ENCODE results near the gene RALGDS.
A peak's percentile ranks its signal among the peaks of the same experiment; 100 is the strongest.

Gene RALGDS

DNA sequence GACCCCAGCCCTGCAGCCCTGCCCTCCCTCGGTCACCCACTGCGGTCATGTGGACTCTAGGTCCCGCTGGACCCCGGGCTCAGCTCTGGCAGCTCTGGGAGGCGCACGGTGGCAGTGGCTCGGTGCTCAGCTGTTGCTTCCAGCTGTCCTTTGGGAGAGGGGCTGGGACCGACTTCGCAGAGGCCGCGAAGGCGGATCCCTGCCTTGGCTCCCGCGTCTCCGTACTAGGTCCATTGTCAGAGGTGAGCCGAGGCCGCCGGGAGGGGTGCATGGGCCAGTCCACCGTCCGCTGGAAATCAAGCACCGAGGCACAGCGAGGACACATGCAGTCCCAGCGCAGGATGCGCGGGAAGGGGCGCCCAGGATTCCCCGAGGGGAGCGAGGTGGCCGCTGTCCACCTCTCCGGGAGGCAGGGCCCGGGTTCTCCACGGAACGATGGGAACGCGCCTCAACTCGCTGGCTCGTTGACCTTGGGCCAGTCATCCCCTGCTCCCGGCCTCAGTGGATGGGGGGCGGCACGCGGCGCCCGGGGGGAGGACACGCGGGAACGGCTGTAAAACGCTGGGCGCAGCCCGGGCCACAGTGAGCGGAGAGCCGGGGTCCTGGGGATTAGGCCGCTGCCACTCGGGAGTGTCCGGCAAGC lies 41.9 kb upstream of the RALGDS start:
- Histone ChIP-seq H3K4me3 (ENCODE audit: low read length) (peak overlapping the region; percentile 68), H3K9ac (ENCODE audit: low read length) (peak overlapping the region; percentile 12), H3K36me3 (ENCODE audit: control insufficient read depth, low read depth, low read length) (no peaks in the 10 kb centered on the region), H3K27me3 (ENCODE audit: control insufficient read depth, insufficient read depth, low read length) (peaks cover 20% of the 10 kb centered on the region), H3K27ac (ENCODE audit: low read length) (no peak overlapping the region), H3K4me1 (ENCODE audit: control insufficient read depth, low read depth, low read length) (no peaks in the 10 kb centered on the region), H3K9me3 (ENCODE audit: control insufficient read depth, low read depth, low read length) (no peaks in the 10 kb centered on the region)

DNA sequence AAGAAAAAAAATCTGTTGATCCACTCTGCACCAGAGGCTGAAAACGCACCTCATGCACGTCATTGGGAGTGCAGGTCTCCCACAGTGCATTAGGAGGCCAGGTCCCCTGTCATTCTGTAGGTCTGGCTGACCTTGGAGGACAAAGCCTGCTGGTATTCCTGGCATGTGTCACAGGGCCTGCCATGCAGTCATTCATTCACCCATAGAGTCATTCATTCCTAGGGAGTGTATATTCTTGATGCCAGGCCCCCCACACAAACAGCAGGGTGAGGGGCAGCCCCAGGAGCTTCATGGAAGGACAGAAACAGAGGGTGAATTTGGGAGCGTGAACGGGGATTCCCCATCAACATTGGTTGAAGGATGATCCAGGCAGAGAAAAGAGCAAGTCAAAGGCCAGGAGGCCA lies 40.5 kb upstream of the RALGDS start:
- no peaks in the 10 kb centered on the region for H3K4me1 ChIP-seq (ENCODE audit: control insufficient read depth, low read depth, low read length)
- H3K27ac ChIP-seq (ENCODE audit: low read length), result no peak overlapping the region
- H3K9me3 ChIP-seq (ENCODE audit: control insufficient read depth, low read depth, low read length), result no peaks in the 10 kb centered on the region
- no peak overlapping the region for H3K9ac ChIP-seq (ENCODE audit: low read length)
- no peaks in the 10 kb centered on the region for H3K36me3 ChIP-seq (ENCODE audit: control insufficient read depth, low read depth, low read length)
- H3K27me3 ChIP-seq (ENCODE audit: control insufficient read depth, insufficient read depth, low read length), result peaks cover 20% of the 10 kb centered on the region
- H3K4me3 ChIP-seq (ENCODE audit: low read length), result no peak overlapping the region

DNA sequence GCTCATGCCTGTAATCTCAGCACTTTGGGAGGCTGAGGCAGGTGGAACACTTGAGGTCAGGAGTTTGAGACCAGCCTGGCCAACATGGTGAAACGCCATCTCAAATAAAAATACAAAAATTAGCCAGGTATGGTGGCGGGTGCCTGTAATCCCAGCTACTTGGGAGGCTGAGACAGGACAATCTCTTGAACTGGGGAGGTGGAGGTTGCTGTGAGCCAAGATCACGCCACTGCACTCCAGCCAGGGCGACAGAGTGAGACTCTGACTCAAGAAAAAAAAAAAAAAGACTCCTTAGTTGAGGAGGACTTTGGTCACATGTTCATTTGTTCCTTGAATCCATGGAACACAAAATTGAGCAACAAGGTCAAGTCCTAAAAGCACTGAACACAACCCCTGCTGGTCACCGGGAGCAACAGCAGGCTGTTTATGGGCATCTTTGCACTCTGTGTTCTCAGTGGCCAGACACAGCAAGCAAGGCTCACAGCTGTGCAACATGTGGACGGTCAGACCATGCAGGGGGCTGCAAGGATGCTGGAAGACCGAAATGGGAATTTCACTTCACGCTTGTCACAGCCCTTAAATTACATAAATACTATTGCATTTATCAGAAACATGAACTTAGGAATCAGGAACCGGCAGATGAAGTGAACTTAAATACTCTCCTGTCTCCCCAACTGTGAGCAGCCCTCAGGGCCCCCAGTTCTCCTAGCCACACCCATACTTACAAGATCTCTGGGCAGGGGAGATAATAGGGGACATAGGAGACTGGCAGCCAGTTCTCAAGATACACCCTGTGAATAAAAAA lies 39.9 kb upstream of the RALGDS start:
- Histone ChIP-seq H3K27ac (ENCODE audit: low read length) (no peak overlapping the region), H3K36me3 (ENCODE audit: control insufficient read depth, low read depth, low read length) (no peaks in the 10 kb centered on the region), H3K4me3 (ENCODE audit: low read length) (no peak overlapping the region), H3K9me3 (ENCODE audit: control insufficient read depth, low read depth, low read length) (no peaks in the 10 kb centered on the region), H3K27me3 (ENCODE audit: control insufficient read depth, insufficient read depth, low read length) (peaks cover 20% of the 10 kb centered on the region), H3K4me1 (ENCODE audit: control insufficient read depth, low read depth, low read length) (no peaks in the 10 kb centered on the region), H3K9ac (ENCODE audit: low read length) (no peak overlapping the region)

DNA sequence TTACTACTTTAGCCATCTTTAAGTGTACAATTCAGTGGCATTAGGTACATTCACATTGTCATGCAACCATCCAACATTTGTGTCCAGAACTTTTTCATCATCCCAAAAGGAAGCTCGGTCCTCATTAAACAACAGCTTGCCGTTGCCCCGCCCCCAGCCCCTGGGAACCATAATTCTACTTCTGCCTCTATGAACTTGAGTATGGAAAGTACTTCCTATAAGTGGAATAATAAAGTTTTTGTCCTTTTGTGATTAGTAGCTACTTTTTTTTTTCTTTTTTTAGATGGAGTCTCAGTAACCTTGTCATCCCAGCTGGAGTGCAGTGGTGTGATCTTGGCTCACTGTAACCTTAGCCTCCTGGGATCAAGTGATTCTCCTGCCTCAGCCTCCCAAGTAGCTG lies 37.7 kb upstream of the RALGDS start:
- Histone ChIP-seq H3K9me3 (ENCODE audit: control insufficient read depth, low read depth, low read length) (no peaks in the 10 kb centered on the region), H3K4me3 (ENCODE audit: low read length) (no peak overlapping the region), H3K36me3 (ENCODE audit: control insufficient read depth, low read depth, low read length) (peaks cover 3% of the 10 kb centered on the region), H3K27me3 (ENCODE audit: control insufficient read depth, insufficient read depth, low read length) (peaks cover 13% of the 10 kb centered on the region), H3K9ac (ENCODE audit: low read length) (no peak overlapping the region), H3K4me1 (ENCODE audit: control insufficient read depth, low read depth, low read length) (no peaks in the 10 kb centered on the region), H3K27ac (ENCODE audit: low read length) (no peak overlapping the region)

DNA sequence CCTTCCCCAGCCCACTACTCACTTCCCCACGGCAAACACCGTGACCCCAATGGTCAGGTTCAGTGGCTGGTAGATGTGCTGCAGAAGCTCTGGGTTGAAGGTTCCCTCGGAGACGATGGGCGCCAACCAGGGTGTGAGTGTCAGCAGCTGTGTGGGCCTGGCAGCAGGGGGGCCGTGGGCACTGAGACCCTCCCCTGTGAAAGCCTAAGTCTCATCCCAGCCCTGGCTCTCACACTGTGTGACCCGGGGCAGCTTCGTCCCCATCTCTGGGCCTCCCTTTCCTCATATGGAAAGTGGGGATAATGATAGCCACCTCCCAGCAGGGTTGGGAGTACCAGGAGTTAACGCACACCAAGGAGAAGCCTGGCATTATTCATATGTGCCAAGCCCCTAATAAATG lies 34.1 kb upstream of the RALGDS start:
- Histone ChIP-seq H3K36me3 (ENCODE audit: control insufficient read depth, low read depth, low read length) (peaks cover 3% of the 10 kb centered on the region), H3K9ac (ENCODE audit: low read length) (no peak overlapping the region), H3K4me1 (ENCODE audit: control insufficient read depth, low read depth, low read length) (no peaks in the 10 kb centered on the region), H3K27me3 (ENCODE audit: control insufficient read depth, insufficient read depth, low read length) (no peaks in the 10 kb centered on the region), H3K27ac (ENCODE audit: low read length) (no peak overlapping the region), H3K9me3 (ENCODE audit: control insufficient read depth, low read depth, low read length) (no peaks in the 10 kb centered on the region), H3K4me3 (ENCODE audit: low read length) (no peak overlapping the region)

DNA sequence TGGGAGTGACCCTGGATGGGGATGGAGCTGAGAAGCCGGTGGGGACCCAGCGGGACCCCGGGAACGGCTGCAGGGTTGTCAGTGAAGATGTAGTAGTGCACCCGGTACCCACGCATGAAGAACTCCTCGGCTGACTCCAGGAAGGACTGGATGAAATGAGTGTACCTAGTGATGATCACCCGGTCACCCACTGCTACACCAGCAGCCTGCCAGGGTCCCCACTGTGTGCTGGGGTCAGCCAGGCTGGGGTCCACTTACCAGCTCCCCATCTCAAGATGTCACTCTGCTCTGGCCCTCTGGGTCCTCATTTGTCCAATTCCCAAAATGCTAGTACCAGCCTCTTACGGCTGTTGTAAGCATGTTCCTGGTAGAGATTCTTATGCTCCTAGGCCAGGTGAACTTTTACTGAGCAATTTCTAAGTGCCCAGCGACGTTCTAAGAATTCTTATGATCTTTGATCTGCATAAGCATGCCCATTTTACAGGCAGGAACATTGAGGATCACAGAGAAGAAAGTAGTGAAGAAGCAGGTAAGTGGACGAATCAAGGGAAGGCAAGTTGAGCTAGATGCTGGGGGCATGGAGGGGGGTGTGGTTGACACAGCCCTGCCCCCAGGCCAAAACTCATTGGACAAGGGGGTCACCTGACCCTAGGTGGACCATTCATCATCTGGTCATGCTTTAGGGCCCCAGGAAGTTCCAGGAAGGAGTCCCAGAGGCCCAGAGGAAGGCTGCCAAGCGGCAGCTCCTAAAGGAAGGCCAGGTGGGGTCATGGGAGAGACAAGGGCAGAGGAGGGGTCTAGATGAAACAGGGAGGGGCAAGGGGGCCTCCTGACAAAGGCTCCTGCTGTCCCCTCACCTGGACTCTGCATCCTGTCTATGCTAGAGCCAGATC lies 33.3 kb upstream of the RALGDS start:
- no peak overlapping the region for H3K27ac ChIP-seq (ENCODE audit: low read length)
- peaks cover 3% of the 10 kb centered on the region for H3K36me3 ChIP-seq (ENCODE audit: control insufficient read depth, low read depth, low read length)

DNA sequence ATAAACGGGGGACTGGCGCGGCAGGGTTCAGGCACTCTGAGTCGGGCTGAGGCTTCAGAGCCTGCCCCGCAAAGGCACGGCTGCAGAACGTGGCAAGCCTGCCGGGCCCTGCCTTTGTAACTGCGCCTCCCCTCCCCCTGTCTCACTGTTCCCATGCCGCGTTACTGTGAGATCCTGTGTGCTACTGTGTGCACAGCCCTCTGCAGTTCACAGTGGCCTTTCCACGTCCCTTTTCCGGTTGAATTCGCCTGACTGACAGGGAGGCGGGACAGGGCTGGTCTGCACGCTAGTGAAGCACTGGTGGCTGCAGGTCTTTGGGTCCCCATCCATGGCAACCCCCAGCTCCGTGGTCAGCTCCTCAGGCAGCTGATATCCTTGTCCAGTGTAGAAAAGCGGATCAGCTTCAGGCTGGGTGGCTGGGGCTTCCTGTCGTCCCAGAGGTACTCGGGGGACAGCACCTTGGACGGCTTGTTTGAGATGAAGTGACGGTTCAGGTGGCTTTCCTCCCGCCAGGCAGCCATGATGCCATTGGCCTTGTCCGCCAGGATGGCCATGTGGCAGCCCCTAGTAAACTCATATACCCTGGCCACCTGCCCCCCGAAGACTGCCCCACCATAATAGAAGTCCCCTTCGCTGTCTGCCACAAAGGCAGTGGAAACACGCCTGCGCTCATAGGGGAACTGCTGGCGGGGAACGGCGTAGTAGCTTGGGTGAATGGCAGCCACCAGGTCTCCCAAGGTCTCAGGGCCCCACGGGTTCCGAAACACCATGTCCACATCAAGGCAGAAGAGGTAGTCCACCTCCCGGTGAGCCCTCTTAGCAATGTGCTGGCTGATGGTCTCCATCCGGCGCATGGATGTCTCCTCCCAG lies 32.4 kb upstream of the RALGDS start:
- H3K9me3 ChIP-seq (ENCODE audit: control insufficient read depth, low read depth, low read length), result no peaks in the 10 kb centered on the region
- H3K4me3 ChIP-seq (ENCODE audit: low read length), result no peak overlapping the region
- H3K27ac ChIP-seq (ENCODE audit: low read length), result no peak overlapping the region
- H3K27me3 ChIP-seq (ENCODE audit: control insufficient read depth, insufficient read depth, low read length), result no peaks in the 10 kb centered on the region
- peaks cover 3% of the 10 kb centered on the region for H3K36me3 ChIP-seq (ENCODE audit: control insufficient read depth, low read depth, low read length)
- H3K9ac ChIP-seq (ENCODE audit: low read length), result no peak overlapping the region
- H3K4me1 ChIP-seq (ENCODE audit: control insufficient read depth, low read depth, low read length), result no peaks in the 10 kb centered on the region

More for the DNA sequence above, 33.3 kb upstream of the RALGDS start:
- H3K9me3 ChIP-seq (ENCODE audit: control insufficient read depth, low read depth, low read length), result no peaks in the 10 kb centered on the region
- no peaks in the 10 kb centered on the region for H3K27me3 ChIP-seq (ENCODE audit: control insufficient read depth, insufficient read depth, low read length)
- no peaks in the 10 kb centered on the region for H3K4me1 ChIP-seq (ENCODE audit: control insufficient read depth, low read depth, low read length)
- H3K9ac ChIP-seq (ENCODE audit: low read length), result no peak overlapping the region
- no peak overlapping the region for H3K4me3 ChIP-seq (ENCODE audit: low read length)

DNA sequence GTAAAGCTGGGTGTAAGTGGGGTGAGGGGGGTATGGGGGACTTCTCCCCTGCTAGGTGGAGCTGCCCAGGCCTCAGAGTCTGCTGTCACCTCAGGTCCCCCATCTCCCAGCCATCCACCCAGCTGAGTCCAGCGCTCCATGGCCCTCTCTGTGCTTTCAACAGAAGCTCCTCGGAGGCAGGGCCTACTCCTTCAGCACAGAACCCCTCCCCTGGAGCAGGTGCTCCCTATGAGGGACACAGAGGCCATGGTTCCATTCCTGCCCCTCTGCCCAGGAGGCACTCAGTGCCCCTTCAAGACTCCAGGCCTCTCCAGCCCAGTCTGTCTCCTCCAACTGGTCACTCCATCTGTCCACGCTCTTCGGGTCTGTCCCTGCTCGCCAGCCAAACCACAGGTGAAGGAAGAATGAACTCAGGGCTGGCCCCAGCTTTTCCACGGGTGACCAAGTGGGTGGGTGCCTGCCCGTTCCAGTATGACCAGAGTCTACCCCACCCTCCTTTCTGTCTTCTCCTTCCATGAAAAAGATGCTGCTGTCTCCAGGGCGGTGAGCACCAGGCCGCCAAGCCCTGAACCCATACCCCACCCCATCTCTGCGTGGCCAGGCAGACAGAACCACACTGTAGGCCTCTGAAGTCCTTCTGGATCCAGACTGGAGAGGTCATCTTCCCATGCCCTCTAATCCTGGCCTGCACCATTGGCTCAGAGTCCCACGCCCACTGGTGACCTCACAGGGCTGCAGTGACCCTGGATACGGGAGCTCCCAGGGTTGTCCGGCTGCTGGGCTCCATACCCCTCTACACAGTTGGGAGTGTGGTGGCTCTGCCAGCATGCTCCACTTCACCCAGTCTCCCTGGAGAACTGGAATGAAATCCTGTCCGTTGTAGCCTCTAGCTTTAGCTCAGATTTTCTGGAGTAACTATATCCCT lies 30.8 kb upstream of the RALGDS start:
- Histone ChIP-seq H3K4me1 (ENCODE audit: control insufficient read depth, low read depth, low read length) (peaks cover 8% of the 10 kb centered on the region), H3K27me3 (ENCODE audit: control insufficient read depth, insufficient read depth, low read length) (peaks cover 8% of the 10 kb centered on the region), H3K9ac (ENCODE audit: low read length) (no peak overlapping the region), H3K36me3 (ENCODE audit: control insufficient read depth, low read depth, low read length) (peaks cover 3% of the 10 kb centered on the region), H3K4me3 (ENCODE audit: low read length) (no peak overlapping the region), H3K27ac (ENCODE audit: low read length) (no peak overlapping the region), H3K9me3 (ENCODE audit: control insufficient read depth, low read depth, low read length) (no peaks in the 10 kb centered on the region)

DNA sequence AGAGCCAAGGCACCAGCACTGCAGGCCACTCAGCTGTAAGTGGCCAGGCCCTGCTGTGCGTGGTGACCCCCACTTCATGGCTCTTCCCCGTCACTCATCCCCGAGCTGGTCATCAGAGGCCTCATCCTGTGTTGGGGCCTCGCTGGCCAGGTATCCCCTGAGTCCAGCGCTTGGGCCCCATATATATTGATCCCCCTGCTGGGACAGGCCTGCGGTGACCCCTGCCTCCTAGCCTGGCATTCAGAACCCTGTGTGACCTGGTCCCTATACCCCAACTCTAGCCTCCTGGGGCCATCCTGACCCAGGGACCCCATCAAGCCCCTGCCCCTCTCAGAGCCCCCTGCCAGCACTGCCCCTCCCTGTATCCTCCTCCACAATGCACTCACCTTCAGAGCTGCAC lies 30.0 kb upstream of the RALGDS start:
- H3K9ac ChIP-seq (ENCODE audit: low read length), result no peak overlapping the region
- peaks cover 8% of the 10 kb centered on the region for H3K27me3 ChIP-seq (ENCODE audit: control insufficient read depth, insufficient read depth, low read length)
- H3K36me3 ChIP-seq (ENCODE audit: control insufficient read depth, low read depth, low read length), result peaks cover 3% of the 10 kb centered on the region
- no peak overlapping the region for H3K4me3 ChIP-seq (ENCODE audit: low read length)
- H3K27ac ChIP-seq (ENCODE audit: low read length), result no peak overlapping the region
- no peaks in the 10 kb centered on the region for H3K9me3 ChIP-seq (ENCODE audit: control insufficient read depth, low read depth, low read length)
- peaks cover 8% of the 10 kb centered on the region for H3K4me1 ChIP-seq (ENCODE audit: control insufficient read depth, low read depth, low read length)
